ENCODE results near the gene RNF166. TPM values are rescaled to one million over a fixed set of nuclear protein-coding genes. Genes with fewer than 3 reads are reported as not detected.

Gene RNF166
- total RNA-seq, 1 experiment from 2014 or later, result 26.5 TPM

DNA sequence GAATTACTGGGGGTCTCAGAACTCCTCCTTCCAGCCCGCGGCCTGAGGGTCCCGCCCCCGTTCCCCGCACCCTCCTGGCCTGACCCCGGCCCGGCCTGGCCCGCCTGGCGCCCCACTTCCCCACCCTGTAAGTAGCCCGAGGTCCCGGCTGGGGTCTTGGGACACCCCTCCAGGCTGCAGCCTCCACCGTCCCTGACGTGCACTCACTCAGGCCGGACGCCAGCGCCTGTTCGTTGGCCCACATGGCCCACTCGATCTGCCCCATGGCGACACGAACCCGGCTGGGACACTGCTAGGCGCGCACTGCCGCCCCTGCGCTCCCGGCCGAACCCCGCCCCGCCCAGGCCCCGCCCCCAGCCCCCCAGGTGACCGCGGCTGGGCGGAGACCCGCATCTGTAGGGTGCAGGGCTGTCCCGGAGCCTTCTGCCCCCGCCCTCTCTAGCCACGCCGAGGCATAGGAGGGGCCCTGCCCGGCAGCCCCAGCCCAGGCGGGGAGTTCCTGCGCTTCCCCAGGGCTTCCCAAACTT lies 55.4 kb downstream of the RNF166 start, which contains the start of gene CYBA:
Gene CYBA (minus strand): TSS at position 305 of the 527 bp plus-strand sequence. CDS start 40 bp downstream, at position 265.
- Histone ChIP-seq H3K27ac (ENCODE audit: insufficient read length, low read depth, low read length) (no peak within 1 kb of the TSS), H4K8ac (replicated peaks; ENCODE audit: insufficient read length, low read depth, low read length) (no peak within 1 kb of the TSS), H2AK5ac (ENCODE audit: insufficient read length, low read length) (no peak within 1 kb of the TSS), H2BK5ac (ENCODE audit: insufficient read length, low read length) (no peak within 1 kb of the TSS), H3K79me1 (ENCODE audit: insufficient read depth, low read depth, low read length, poor library complexity, severe bottlenecking) (peaks cover 3% of the 10 kb centered on the region), H4K5ac (ENCODE audit: insufficient read length, low read depth, low read length) (no peak within 1 kb of the TSS), H3K4ac (ENCODE audit: low read depth, low read length) (no peak within 1 kb of the TSS), H3K56ac (ENCODE audit: insufficient read length, low read depth, low read length) (no peak within 1 kb of the TSS), H4K20me1 (ENCODE audit: control insufficient read depth, insufficient read depth, insufficient read length) (no peaks in the 10 kb centered on the region), H3K4me1 (ENCODE audit: insufficient read depth, low read length) (no peaks in the 10 kb centered on the region; the same call in 1 of the 2 replicates), H2BK15ac (ENCODE audit: low read depth, low read length) (no peak within 1 kb of the TSS), H3K27me3 (ENCODE audit: insufficient read depth, low read length) (no peaks in the 10 kb centered on the region), H2AFZ (ENCODE audit: low read length) (no peak within 1 kb of the TSS), H3T11ph (ENCODE audit: low read length) (no peak within 1 kb of the TSS), H3K4me2 (ENCODE audit: insufficient read depth, insufficient read length, low read length) (peak within 1 kb of the TSS; percentile 66), H2BK12ac (ENCODE audit: insufficient read length, low read depth, low read length) (no peak within 1 kb of the TSS), H3K23ac (ENCODE audit: insufficient read length, low read depth, low read length) (no peak within 1 kb of the TSS), H3K23me2 (ENCODE audit: insufficient read length, low read depth, low read length, poor library complexity, severe bottlenecking) (peaks cover 17% of the 10 kb centered on the region), H3K18ac (ENCODE audit: insufficient read length, low read depth, low read length) (no peak within 1 kb of the TSS), H4K91ac (ENCODE audit: insufficient read length, low read depth, low read length) (no peak within 1 kb of the TSS), H2BK120ac (ENCODE audit: low read depth, low read length, poor library complexity, severe bottlenecking) (no peak within 1 kb of the TSS), H2BK20ac (ENCODE audit: low read depth, low read length, poor library complexity, severe bottlenecking) (no peak within 1 kb of the TSS), H3K9me3 (ENCODE audit: control insufficient read depth, low read depth, low read length) (no peaks in the 10 kb centered on the region), H3K9ac (ENCODE audit: extremely low read depth, insufficient read length, low read length) (peak within 1 kb of the TSS; percentile 48), H3K79me2 (ENCODE audit: insufficient read depth, low read length) (no peaks in the 10 kb centered on the region), H3K14ac (ENCODE audit: insufficient read depth, low read length) (peak within 1 kb of the TSS; percentile 21)
- TF ChIP-seq, protein P1, sequence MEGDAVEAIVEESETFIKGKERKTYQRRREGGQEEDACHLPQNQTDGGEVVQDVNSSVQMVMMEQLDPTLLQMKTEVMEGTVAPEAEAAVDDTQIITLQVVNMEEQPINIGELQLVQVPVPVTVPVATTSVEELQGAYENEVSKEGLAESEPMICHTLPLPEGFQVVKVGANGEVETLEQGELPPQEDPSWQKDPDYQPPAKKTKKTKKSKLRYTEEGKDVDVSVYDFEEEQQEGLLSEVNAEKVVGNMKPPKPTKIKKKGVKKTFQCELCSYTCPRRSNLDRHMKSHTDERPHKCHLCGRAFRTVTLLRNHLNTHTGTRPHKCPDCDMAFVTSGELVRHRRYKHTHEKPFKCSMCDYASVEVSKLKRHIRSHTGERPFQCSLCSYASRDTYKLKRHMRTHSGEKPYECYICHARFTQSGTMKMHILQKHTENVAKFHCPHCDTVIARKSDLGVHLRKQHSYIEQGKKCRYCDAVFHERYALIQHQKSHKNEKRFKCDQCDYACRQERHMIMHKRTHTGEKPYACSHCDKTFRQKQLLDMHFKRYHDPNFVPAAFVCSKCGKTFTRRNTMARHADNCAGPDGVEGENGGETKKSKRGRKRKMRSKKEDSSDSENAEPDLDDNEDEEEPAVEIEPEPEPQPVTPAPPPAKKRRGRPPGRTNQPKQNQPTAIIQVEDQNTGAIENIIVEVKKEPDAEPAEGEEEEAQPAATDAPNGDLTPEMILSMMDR (conservative IDR thresholded peaks at IDR 0.05), result no peak
- H3K27me3 Mint-ChIP-seq (ENCODE audit: low read depth), result no peaks in the 10 kb centered on the region
- peak within 1 kb of the TSS; percentile 83 to 91 for H3K4me3 Mint-ChIP-seq
- no peaks in the 10 kb centered on the region; a peak in 1 of 5 replicates for H3K9me3 Mint-ChIP-seq
- no peak within 1 kb of the TSS; a peak in 2 of 7 replicates for H3K27ac Mint-ChIP-seq
- peak; percentile 93 for DNase-seq
- peaks cover 9 to 21% (median 21%) of the 10 kb centered on the region in 3 experiments; a peak in 6 of 7 replicates for H3K36me3 Mint-ChIP-seq (ENCODE audit: insufficient read depth in 1 of 3, low read depth in 3 of 3)
- peaks cover 8 to 12% of the 10 kb centered on the region in 2 experiments for H3K4me1 Mint-ChIP-seq
- WGBS (ENCODE audit: extremely low coverage, insufficient read length, low lambda C conversion rate), result no CpG with 5 or more reads among the region's 41 CpGs

All from H9 (cell line).